Iris pigment epithelial cell (primary cell): ENCODE data around the gene FHOD3.

ENCODE experiments used
- DNase-seq: peaks from one replicate; pipeline ENCODE4 v3.0.0-alpha.2; 2011; ENCODE audit warnings: low read depth

The FHOD3 gene

DNA sequence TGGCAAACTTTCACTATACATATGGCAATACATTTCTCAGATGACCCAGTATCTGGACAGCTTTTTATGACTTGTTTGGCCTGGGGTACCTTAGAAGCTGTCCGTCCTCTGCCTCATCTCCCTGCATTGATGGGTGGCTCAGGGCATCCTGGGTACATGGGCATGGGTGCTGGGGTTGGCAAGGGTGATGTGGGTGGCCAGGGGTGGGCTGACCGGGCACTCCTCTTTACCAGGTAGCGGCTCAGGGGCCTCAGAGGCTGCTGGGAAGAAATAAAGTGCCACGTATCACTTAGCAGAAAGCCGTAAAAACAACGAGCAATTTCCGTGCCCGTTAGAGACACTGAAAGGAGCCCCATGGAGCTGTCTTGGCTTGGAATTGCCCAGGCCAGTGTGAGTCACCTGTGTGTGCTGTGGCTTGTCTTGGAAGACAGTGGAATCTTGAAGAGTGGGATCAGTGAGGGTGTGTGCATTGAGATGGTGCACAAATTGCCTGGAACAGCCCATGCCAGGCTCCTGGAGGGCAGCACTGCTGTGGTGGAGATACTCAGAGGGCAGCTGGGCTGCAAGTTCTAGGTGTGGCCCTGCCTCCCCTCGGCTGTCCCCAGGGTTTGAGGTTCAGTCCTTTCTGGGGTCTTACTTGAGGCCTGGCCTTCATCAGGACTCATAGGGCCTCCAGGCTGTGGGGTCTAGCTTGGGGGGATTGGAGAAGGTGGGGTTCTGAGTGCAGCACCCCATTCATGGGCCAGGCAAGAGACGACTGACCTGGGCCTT lies 88.8 kb downstream of the FHOD3 start:
- DNase-seq, result no peak

- DNase-seq, result no peak
Observed at GRCh38 chr18:36387310-36387709, 89.8 kb downstream of the FHOD3 start.

GRCh38 chr18:36388310-36388709 lies 90.8 kb downstream of the FHOD3 start:
- DNase-seq, result no peak

GRCh38 chr18:36389027-36389426 lies 91.5 kb downstream of the FHOD3 start:
- no peak for DNase-seq

DNA sequence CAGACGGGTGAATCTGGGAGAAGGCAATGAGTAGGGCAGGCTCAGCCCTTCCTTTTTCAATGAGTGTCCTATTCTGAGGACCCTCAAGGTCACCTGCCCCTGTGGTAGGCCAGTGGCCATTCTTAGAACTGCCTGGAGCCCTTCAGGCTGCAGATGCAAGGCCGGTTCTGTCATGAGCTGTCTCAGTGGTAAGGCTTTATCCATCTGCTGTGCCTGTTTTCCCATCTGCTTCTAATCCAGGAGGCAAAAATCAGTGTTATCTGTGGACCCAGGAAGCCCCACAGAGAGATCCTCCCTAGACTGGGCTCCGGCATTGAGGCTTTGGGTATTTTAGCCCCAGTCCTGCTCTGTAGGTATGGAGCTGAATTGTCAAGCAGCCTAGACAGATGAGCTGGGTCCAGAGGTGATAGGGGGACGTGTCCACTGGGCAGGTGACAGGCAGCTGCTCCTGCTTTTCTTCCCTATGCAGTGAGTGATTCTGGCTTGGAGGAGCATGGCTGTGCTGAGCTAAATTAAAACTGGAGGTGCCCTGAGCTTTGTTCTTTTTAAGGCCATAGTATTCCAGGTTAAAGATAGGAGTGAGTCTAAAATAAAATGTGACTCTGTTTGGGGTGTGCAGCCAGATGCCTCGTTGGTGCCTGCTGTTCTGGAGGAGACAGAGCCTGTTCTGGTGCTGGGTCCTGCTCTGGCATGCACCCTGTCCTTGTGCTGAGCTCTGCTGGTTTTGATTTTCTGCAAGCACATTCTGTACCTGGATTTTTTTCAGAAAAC lies 92.5 kb downstream of the FHOD3 start:
- no peak for DNase-seq

DNA sequence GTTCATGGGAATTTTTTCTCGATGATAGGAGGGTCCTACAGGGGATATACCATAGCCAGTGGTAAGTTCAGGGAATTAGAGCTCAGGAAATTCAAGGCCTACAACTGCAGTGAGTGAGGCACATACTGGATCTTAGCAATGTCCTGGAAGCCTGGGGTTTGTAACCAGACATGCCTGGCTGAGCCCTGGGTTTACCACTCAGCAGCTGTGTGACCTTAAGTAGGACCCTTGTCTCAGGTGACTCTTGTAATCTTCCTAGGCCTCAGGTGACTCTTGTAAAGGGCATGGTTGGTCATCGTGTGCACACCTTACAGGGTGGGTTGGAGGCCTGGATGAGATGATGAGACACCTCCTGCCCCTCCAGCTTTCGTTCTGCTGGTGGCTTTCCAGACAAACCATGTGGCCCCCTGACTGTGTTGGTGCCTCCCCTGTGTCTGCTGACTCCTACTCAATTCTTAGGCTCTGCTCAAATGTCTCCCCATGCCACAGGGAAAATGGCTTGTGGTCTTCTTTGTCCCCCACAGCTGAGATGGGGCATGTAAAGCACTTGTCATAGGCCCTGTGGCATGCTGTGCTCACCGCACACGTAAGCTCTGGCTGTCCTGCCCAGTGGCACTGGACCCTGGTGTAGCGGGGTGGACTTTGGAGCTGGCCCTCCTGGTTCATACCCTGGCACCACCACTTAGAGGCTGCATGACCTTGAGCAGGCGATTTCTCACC lies 94.1 kb downstream of the FHOD3 start:
- DNase-seq, result no peak

- peak; percentile 7 for DNase-seq
Observed at GRCh38 chr18:36392164-36392978, 94.9 kb downstream of the FHOD3 start.

DNA sequence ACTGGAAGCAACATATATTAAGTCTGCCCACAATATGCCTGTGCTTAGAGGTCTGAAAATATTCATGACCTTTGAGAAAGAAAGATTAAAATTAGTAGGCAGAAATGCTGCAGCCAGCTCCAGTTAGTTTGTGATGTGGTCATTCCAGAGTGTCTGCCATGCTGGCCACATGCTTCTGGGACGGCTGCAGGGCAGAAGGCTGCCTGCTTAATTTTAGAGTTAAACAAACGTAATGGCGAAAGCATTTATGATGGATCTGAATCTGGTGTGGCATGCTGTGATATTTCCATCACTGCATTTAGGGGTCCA lies 95.4 kb downstream of the FHOD3 start:
- no peak for DNase-seq

GRCh38 chr18:36394486-36394885 lies 97.0 kb downstream of the FHOD3 start:
- no peak for DNase-seq

DNA sequence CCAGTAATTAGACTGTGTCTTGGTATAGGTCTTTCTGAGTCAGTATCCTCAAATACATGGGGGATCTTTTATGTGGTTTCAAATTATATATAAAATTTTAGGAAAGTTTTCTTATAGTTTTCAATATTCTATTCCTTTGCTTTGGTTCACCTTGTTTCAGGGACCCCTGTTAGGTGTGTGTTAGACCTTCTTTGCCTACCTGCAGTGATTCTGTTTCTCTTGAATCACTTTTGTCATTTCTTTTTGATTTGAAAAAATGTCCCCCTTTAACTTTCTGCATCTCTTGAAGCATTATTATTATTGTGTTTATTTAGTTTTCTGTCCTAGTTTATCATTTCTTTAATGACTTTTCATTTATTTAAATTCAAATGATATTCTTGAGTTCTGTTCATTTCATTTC lies 98.7 kb downstream of the FHOD3 start:
- DNase-seq, result no peak

GRCh38 chr18:36397033-36397432 lies 99.5 kb downstream of the FHOD3 start:
- no peak for DNase-seq

- no peak for DNase-seq
Observed at GRCh38 chr18:36398419-36398818, 100.9 kb downstream of the FHOD3 start.

DNA sequence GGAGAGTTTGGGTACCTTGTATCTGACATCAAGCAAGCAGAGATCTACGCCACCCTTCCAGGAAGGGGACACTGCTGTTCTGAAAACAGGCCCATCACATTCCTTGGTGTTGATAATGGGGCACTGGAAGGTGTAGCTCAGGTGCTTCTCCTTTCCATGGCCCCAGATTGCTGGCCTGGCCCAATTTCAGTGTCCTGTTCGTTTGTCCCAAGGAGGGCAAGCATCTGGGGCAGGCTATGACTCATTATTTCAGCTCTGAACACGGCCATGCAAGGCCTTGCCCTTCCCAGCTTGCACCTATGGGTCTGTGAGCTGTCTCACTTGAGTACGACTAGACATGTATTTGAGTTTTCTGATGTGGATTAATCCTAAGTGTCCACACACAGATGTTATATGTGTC lies 101.5 kb downstream of the FHOD3 start:
- DNase-seq, result no peak

DNA sequence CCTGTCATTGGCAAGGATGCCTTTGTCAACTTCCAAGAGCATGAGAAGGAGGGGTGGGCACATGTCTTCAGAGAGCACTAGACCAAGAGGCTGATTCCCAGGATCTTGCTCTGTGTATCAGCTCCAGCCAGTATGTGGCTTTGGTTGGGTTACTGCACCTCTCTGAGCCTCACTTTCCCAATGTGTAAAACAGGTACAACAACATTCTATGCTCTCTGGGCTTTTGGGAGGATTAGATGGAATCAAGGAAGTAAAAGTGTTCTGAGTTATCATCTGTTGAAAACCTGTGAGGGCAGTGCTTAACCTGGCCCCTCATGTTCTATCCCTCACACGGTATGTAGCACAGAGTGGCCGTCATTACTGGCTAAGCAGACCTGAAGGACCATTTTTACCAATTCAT lies 103.9 kb downstream of the FHOD3 start:
- DNase-seq, result no peak

GRCh38 chr18:36402765-36403396 lies 105.4 kb downstream of the FHOD3 start:
- DNase-seq, result no peak

DNA sequence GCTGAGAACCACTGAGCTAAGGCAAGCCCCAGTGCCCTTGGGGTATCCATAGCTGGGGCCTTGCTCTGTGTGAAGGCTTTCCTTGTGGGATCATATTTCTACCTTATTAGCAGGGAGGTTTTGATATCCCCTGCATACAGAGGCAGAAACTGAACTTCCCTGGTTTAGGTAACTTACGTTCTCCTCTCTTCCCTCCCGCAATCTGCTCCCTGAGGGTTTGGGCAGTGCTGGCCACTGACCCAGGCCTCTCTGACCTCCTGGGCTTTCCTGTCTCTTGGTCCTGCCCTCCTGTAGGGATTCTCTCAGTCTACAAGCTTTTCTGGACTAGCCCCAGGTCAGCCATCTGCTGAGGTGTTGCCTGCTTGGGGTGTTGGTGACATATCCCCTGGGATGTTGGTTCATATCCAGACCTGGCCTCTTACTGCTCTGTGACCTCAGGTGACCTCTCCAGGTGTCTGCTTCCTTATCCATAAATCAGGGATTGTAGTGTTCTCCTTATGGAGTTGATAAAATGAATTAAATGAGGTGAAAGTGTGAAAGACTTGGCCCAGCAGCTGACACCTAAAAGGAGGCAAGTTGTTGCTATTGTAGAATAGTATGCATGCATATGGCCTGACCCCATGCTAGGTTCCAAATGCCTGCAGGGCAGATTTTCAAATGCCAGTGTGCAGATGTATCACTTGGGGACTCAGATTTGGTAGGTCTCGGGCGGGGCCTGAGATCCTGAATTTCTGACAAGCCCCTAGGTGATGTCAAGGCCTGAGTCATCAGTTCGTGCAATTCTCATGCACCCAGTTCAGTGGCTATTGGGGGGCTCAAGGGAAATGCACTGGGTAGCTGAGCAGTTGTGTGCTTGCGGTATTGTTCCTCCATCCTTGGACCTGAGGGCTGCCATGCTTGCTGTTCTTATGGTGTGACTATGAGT lies 106.6 kb downstream of the FHOD3 start:
- DNase-seq, result no peak

DNA sequence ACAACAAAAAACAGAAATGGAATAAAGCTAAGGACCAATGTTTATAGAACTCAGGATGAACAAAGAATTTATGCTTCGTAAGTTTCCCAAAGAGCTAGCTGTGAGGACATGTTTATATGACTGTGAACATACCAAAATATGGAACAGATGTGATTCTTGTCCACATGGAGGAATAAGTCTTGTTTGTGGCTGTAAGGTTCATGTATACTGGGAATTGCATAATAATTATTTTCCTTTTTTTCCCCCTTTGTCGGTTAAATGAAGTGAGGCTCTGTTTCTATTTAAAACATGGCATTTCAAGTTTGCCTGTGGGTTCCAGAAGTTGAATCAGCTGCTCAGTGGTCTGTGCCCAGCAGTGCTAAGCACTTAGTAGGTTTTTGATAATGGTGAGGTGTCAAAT lies 108.1 kb downstream of the FHOD3 start:
- no peak for DNase-seq

- no peak for DNase-seq
Observed at GRCh38 chr18:36406805-36407204, 109.3 kb downstream of the FHOD3 start.

- DNase-seq, result no peak
Observed at GRCh38 chr18:36408606-36409005, 111.1 kb downstream of the FHOD3 start.

GRCh38 chr18:36409779-36410178 lies 112.3 kb downstream of the FHOD3 start:
- no peak for DNase-seq

DNA sequence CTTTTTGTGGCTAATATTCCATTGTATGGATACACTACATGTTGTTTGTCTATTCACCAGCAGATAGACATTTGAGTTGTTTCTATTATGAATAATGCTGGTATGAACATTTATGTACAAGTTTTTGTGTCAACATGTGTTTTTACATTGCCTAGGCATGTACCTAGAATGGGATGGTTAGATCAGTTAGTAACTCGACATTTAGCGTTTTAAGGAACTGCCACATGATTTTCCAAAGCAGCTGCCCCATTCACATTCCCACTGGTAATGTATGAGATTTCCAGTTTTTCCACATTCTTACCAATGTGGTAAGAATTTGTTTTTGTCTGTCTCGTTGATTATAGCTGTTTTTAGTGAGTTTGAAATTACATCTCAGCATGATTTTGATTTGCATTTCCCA lies 112.8 kb downstream of the FHOD3 start:
- no peak for DNase-seq
